RWPE1 (cell line): ENCODE results near the gene HECW1.
"Not testable (repeated sequence)": the region's sequence is repeated elsewhere in the genome, so short reads cannot be mapped to it uniquely, and the experiment has no call there.

Source experiments
- CTCF ChIA-PET: fragments of 350-600 bp; sonication (Branson Sonifier 250); formaldehyde crosslinking; extraction: SDS; loops from one replicate; lab custom pipeline; 2021; lab: Yijun Ruan, JAX
- POLR2A ChIA-PET: fragments of 400-600 bp; formaldehyde crosslinking; extraction: SDS; loops from one replicate; lab custom pipeline; 2020; ENCODE audit warnings: antibody characterized with exemption; ENCODE audit not compliant: low non-redundant PET; lab: Yijun Ruan, JAX
- DNase-seq: peaks from one replicate; pipeline ENCODE4 v3.0.0; 2012; ENCODE audit warnings: low spot score
- H3K27ac ChIP-seq: fragments of 450-650 bp; 2 replicates; pipeline ENCODE4 v1.5.1; 2017
- CTCF ChIP-seq: fragments of 450-650 bp; conservative IDR thresholded peaks from 2 replicates; pipeline ENCODE4 v1.5.1; 2017; ENCODE audit warnings: low read depth, mild to moderate bottlenecking

Gene HECW1

GRCh38 chr7:43584195-43584586 lies 471.7 kb downstream of the HECW1 start:
- TF ChIP-seq CTCF = no peak
- no peak for DNase-seq
- ChIA-PET POLR2A (interaction anchor here (0.6 kb wide), 1 partner anchor 206 kb away, joined by 6 read pairs; no protein-coding TSS in a partner anchor), CTCF (interaction anchor here (0.9 kb wide), 1 partner anchor 255 kb away, joined by 3 read pairs; no protein-coding TSS in a partner anchor)
- peak overlapping the region; percentile 87 for H3K27ac ChIP-seq

- POLR2A ChIA-PET = interaction anchor here (0.5 kb wide), 1 partner anchor 106 kb away, joined by 5 read pairs; no protein-coding TSS in a partner anchor
- DNase-seq = not testable (repeated sequence)
- CTCF ChIA-PET = interaction anchor here (0.6 to 0.9 kb wide), 4 partner anchors 22 to 254 kb away, joined by 3 to 6 read pairs (median 3); no protein-coding TSS in a partner anchor
- peak overlapping the region; percentile 87 for H3K27ac ChIP-seq
Observed at GRCh38 chr7:43584733-43585132, 472.3 kb downstream of the HECW1 start.

- ChIA-PET CTCF (interaction anchor here (0.6 to 0.7 kb wide), 3 partner anchors 22 to 114 kb away, joined by 3 to 4 read pairs (median 3); no protein-coding TSS in a partner anchor), POLR2A (no interaction called here)
- H3K27ac ChIP-seq = no peak overlapping the region
- DNase-seq = no peak
- TF ChIP-seq CTCF = no peak
Observed at GRCh38 chr7:43585562-43585961, 473.1 kb downstream of the HECW1 start.

GRCh38 chr7:43586251-43586900 lies 473.9 kb downstream of the HECW1 start:
- ChIA-PET CTCF (interaction anchor here (1.1 to 1.4 kb wide), 2 partner anchors 20 to 253 kb away, joined by 3 read pairs; no protein-coding TSS in a partner anchor), POLR2A (no interaction called here)
- H3K27ac ChIP-seq = no peak overlapping the region

GRCh38 chr7:43588477-43589132 lies 476.2 kb downstream of the HECW1 start:
- H3K27ac ChIP-seq = no peak overlapping the region
- CTCF ChIA-PET = interaction anchor here (0.6 kb wide), 1 partner anchor 249 kb away, joined by 3 read pairs; no protein-coding TSS in a partner anchor
- no peak for TF ChIP-seq CTCF
- DNase-seq = no peak
- POLR2A ChIA-PET = no interaction called here

More at GRCh38 chr7:43586251-43586900, 473.9 kb downstream of the HECW1 start:
- peak; percentile 79 for DNase-seq
- TF ChIP-seq CTCF = no peak

- no peak overlapping the region for H3K27ac ChIP-seq
- no peak for DNase-seq
- ChIA-PET CTCF (interaction anchor here (0.6 kb wide), 1 partner anchor 249 kb away, joined by 3 read pairs; no protein-coding TSS in a partner anchor), POLR2A (no interaction called here)
- no peak for TF ChIP-seq CTCF
Observed at GRCh38 chr7:43589133-43589478, 476.7 kb downstream of the HECW1 start.
